BJ (cell line): ENCODE results near the gene GRIK2. TPM values are rescaled to one million over a fixed set of nuclear protein-coding genes. Genes with fewer than 3 reads are reported as not detected.

Experiments used
- CTCF ChIA-PET: fragments of 350-600 bp; formaldehyde crosslinking; extraction: SDS; loops from one replicate; lab custom pipeline; 2021; ENCODE audit warnings: antibody characterized with exemption, inconsistent platforms; lab: Yijun Ruan, JAX
- POLR2A ChIA-PET: fragments of 300-600 bp; sonication (Branson Sonifier 250); formaldehyde crosslinking; extraction: SDS; loops from one replicate; lab custom pipeline; 2021; ENCODE audit warnings: antibody characterized with exemption; lab: Charles Lee
- DNase-seq: peaks from one replicate; pipeline ENCODE4 v3.0.0-alpha.2; 2011; ENCODE audit warnings: low read depth
- H3K27me3 ChIP-seq: 2 replicates; pipeline ENCODE4 v1.6.0; 2011; ENCODE audit warnings: low read length; ENCODE audit not compliant: control insufficient read depth, insufficient read depth
- H3K36me3 ChIP-seq: 2 replicates; pipeline ENCODE4 v1.5.1; 2011; ENCODE audit warnings: low read length; ENCODE audit not compliant: control insufficient read depth, insufficient read depth
- H3K4me3 ChIP-seq: 2 replicates; pipeline ENCODE4 v1.5.1; 2011; ENCODE audit warnings: low read depth, mild to moderate bottlenecking, control low read depth, low read length
- CTCF ChIP-seq: IDR thresholded peaks from 2 replicates; pipeline ENCODE4 v1.5.1; 2011; ENCODE audit warnings: low read depth, mild to moderate bottlenecking, control low read depth, inconsistent platforms, low read length, moderate library complexity; ENCODE audit not compliant: insufficient read depth
- polyA plus RNA-seq: library from polyadenylated mRNA; depleted of rRNA; stranded (reverse); fragments of >200 nt; gene quantifications from 2 replicates; pipeline ENCODE4 v1.2.3, GENCODE V29; 2011

The GRIK2 gene
- polyA plus RNA-seq, 1 experiment, result 23.0 TPM

GRCh38 chr6:101650402-101651100 lies 257.0 kb downstream of the GRIK2 start:
- Histone ChIP-seq H3K27me3 (no peaks in the 10 kb centered on the region), H3K36me3 (no peaks in the 10 kb centered on the region), H3K4me3 (no peak overlapping the region)
- DNase-seq, result no peak
- CTCF ChIA-PET, result interaction anchor here (1.5 kb wide), 1 partner anchor 12 kb away, joined by 3 read pairs; no protein-coding TSS in a partner anchor
- no peak for TF ChIP-seq CTCF
- POLR2A ChIA-PET, result no interaction called here

DNA sequence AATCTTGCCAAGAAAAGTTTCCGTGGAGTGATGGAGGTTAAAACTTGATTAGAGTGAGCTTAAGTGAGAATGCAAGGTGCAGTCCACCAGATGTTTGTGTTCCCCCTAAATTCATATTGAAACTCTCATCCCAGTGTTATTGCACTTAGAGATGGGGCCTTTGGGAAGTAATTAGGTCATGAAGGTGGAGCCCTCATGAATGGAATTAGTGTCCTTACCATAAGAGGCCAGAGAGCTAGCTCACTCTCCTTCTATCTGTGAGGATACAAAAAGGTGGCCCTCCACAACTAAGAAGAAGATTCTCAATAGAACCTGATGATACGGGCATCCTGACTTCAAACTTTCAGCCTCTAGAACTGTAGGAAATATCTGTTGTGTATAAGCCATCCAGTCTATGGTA lies 258.6 kb downstream of the GRIK2 start:
- H3K27me3 ChIP-seq, result no peaks in the 10 kb centered on the region
- ChIA-PET POLR2A (no interaction called here), CTCF (no interaction called here)
- no peak for DNase-seq
- no peak for TF ChIP-seq CTCF
- no peaks in the 10 kb centered on the region for H3K36me3 ChIP-seq
- H3K4me3 ChIP-seq, result no peak overlapping the region

DNA sequence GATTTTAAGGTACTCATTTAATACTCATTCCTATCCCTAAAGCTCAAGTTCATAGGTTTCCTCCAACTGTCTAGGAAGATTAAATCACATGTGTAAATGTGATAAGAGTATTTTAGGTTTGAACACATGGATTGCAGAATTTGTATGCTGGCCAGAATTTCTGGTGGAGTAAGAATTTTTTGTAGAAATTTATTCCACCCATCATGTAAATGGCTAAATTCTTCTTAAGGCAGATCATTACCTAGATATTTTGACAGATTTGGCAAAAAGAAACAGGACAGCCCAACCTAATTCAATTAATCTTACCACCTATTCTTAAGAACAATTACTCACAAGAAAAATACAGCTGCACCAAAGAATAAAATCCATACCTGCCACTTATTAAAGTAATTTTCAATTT lies 261.6 kb downstream of the GRIK2 start:
- no peaks in the 10 kb centered on the region for H3K36me3 ChIP-seq
- no peaks in the 10 kb centered on the region for H3K27me3 ChIP-seq
- TF ChIP-seq CTCF, result no peak
- DNase-seq, result no peak
- POLR2A ChIA-PET, result no interaction called here
- H3K4me3 ChIP-seq, result no peak overlapping the region
- CTCF ChIA-PET, result no interaction called here

- no peaks in the 10 kb centered on the region for H3K36me3 ChIP-seq
- CTCF ChIA-PET, result no interaction called here
These were observed 268.8 kb downstream of the GRIK2 start for GRCh38 chr6:101662111-101662897.

More at GRCh38 chr6:101662111-101662897, 268.8 kb downstream of the GRIK2 start:
- no peaks in the 10 kb centered on the region for H3K27me3 ChIP-seq
- no peak for DNase-seq
- no peak overlapping the region for H3K4me3 ChIP-seq
- TF ChIP-seq CTCF, result no peak
- POLR2A ChIA-PET, result no interaction called here
